Rectal smooth muscle tissue (tissue), 1 donor: ENCODE results near the gene ESRRB.

Experiments used
- H3K27ac ChIP-seq: one replicate; pipeline ENCODE4 v1.7.0; 2013; ENCODE audit warnings: low read depth, low read length, inconsistent platforms
- H3K27me3 ChIP-seq: one replicate; pipeline ENCODE4 v1.7.0; 2013; ENCODE audit warnings: low read length; ENCODE audit not compliant: control insufficient read depth, insufficient read depth
- H3K36me3 ChIP-seq: one replicate; pipeline ENCODE4 v1.7.0; 2013; ENCODE audit warnings: low read length; ENCODE audit not compliant: control insufficient read depth, insufficient read depth
- H3K4me1 ChIP-seq: one replicate; pipeline ENCODE4 v1.7.0; 2013; ENCODE audit warnings: low read length; ENCODE audit not compliant: control insufficient read depth, insufficient read depth
- H3K4me3 ChIP-seq: one replicate; pipeline ENCODE4 v1.7.0; 2013; ENCODE audit warnings: low read length
- H3K9ac ChIP-seq: one replicate; pipeline ENCODE4 v1.7.0; 2013; ENCODE audit warnings: low read length

ESRRB gene

GRCh38 chr14:76373456-76373855 lies 2.5 kb upstream of the ESRRB start:
- Histone ChIP-seq H3K36me3 (no peaks in the 10 kb centered on the region), H3K27ac (no peak overlapping the region), H3K27me3 (peaks cover 17% of the 10 kb centered on the region), H3K4me3 (no peak overlapping the region), H3K9ac (no peak overlapping the region), H3K4me1 (peaks cover 4% of the 10 kb centered on the region)

GRCh38 chr14:76375484-76375883 lies 453 bp upstream of the ESRRB start:
- Histone ChIP-seq H3K4me3 (no peak overlapping the region), H3K4me1 (peaks cover 4% of the 10 kb centered on the region), H3K9ac (no peak overlapping the region), H3K36me3 (no peaks in the 10 kb centered on the region), H3K27me3 (peaks cover 17% of the 10 kb centered on the region), H3K27ac (no peak overlapping the region)

GRCh38 chr14:76376409-76376877 lies 506 bp downstream of the ESRRB start:
- Histone ChIP-seq H3K36me3 (no peaks in the 10 kb centered on the region), H3K27ac (no peak overlapping the region), H3K4me3 (no peak overlapping the region), H3K27me3 (peaks cover 23% of the 10 kb centered on the region), H3K9ac (no peak overlapping the region), H3K4me1 (peaks cover 4% of the 10 kb centered on the region)

GRCh38 chr14:76376878-76377734 lies 1.2 kb downstream of the ESRRB start:
- Histone ChIP-seq H3K27ac (no peak overlapping the region), H3K4me1 (peaks cover 4% of the 10 kb centered on the region), H3K9ac (no peak overlapping the region), H3K36me3 (no peaks in the 10 kb centered on the region), H3K27me3 (peaks cover 24% of the 10 kb centered on the region), H3K4me3 (no peak overlapping the region)

- H3K4me3 ChIP-seq = no peak overlapping the region
- H3K4me1 ChIP-seq = peaks cover 4% of the 10 kb centered on the region
- no peak overlapping the region for H3K9ac ChIP-seq
- peaks cover 24% of the 10 kb centered on the region for H3K27me3 ChIP-seq
- H3K36me3 ChIP-seq = no peaks in the 10 kb centered on the region
- no peak overlapping the region for H3K27ac ChIP-seq
These were observed 1.8 kb downstream of the ESRRB start for GRCh38 chr14:76377735-76378074.

- Histone ChIP-seq H3K27me3 (peaks cover 17% of the 10 kb centered on the region), H3K36me3 (no peaks in the 10 kb centered on the region)
These were observed 5.1 kb downstream of the ESRRB start for GRCh38 chr14:76380991-76381390.

GRCh38 chr14:76381817-76382494 lies 6.0 kb downstream of the ESRRB start:
- Histone ChIP-seq H3K9ac (no peak overlapping the region), H3K36me3 (no peaks in the 10 kb centered on the region), H3K4me3 (no peak overlapping the region), H3K27me3 (peaks cover 11% of the 10 kb centered on the region), H3K4me1 (peaks cover 4% of the 10 kb centered on the region), H3K27ac (no peak overlapping the region)

More at GRCh38 chr14:76380991-76381390, 5.1 kb downstream of the ESRRB start:
- H3K4me1 ChIP-seq = peaks cover 4% of the 10 kb centered on the region
- no peak overlapping the region for H3K4me3 ChIP-seq
- no peak overlapping the region for H3K27ac ChIP-seq
- H3K9ac ChIP-seq = no peak overlapping the region

- Histone ChIP-seq H3K27ac (no peak overlapping the region), H3K4me3 (no peak overlapping the region), H3K36me3 (no peaks in the 10 kb centered on the region), H3K27me3 (peaks cover 10% of the 10 kb centered on the region), H3K4me1 (no peaks in the 10 kb centered on the region), H3K9ac (no peak overlapping the region)
These were observed 6.5 kb downstream of the ESRRB start for GRCh38 chr14:76382495-76382832.

- Histone ChIP-seq H3K27me3 (peaks cover 9% of the 10 kb centered on the region), H3K36me3 (no peaks in the 10 kb centered on the region), H3K4me1 (no peaks in the 10 kb centered on the region), H3K4me3 (no peak overlapping the region), H3K9ac (no peak overlapping the region), H3K27ac (no peak overlapping the region)
These were observed 9.5 kb downstream of the ESRRB start for GRCh38 chr14:76385435-76385834.

GRCh38 chr14:76386944-76387782 lies 11.2 kb downstream of the ESRRB start:
- peaks cover 3% of the 10 kb centered on the region for H3K27me3 ChIP-seq
- no peaks in the 10 kb centered on the region for H3K4me1 ChIP-seq
- no peaks in the 10 kb centered on the region for H3K36me3 ChIP-seq
- H3K9ac ChIP-seq = no peak overlapping the region
- H3K4me3 ChIP-seq = no peak overlapping the region
- no peak overlapping the region for H3K27ac ChIP-seq

- H3K27ac ChIP-seq = no peak overlapping the region
- H3K27me3 ChIP-seq = peaks cover 3% of the 10 kb centered on the region
- H3K4me1 ChIP-seq = no peaks in the 10 kb centered on the region
- H3K36me3 ChIP-seq = no peaks in the 10 kb centered on the region
- H3K9ac ChIP-seq = no peak overlapping the region
- H3K4me3 ChIP-seq = no peak overlapping the region
These were observed 13.9 kb downstream of the ESRRB start for GRCh38 chr14:76389841-76390240.

GRCh38 chr14:76390621-76391020 lies 14.7 kb downstream of the ESRRB start:
- no peak overlapping the region for H3K27ac ChIP-seq
- H3K4me3 ChIP-seq = no peak overlapping the region
- no peak overlapping the region for H3K9ac ChIP-seq
- no peaks in the 10 kb centered on the region for H3K4me1 ChIP-seq
- no peaks in the 10 kb centered on the region for H3K36me3 ChIP-seq
- H3K27me3 ChIP-seq = peaks cover 3% of the 10 kb centered on the region
